ENCODE measurements around the gene CFB. TPM values are rescaled to one million over a fixed set of nuclear protein-coding genes. Genes with fewer than 3 reads are reported as not detected.

Gene CFB
- total and polyA plus RNA-seq, 2 of the 13 experiments (the other 11 are each of a cell fraction or from before 2014, with no cell fraction given) = 171 to 513 TPM

- TF ChIP-seq THYN1 (CRISPR knock-in tag; IDR thresholded peaks at IDR 0.05; ENCODE audit: borderline replicate concordance, low read depth) (no peak), ZNF772 (CRISPR knock-in tag; IDR thresholded peaks at IDR 0.05) (0 out of 2 replicates have a peak, but pooled peaks have one; percentile 41), RBM39 (IDR thresholded peaks at IDR 0.05; ENCODE audit: low read depth, low read length, poor library complexity, severe bottlenecking) (no peak), ZSCAN31 (CRISPR knock-in tag; IDR thresholded peaks at IDR 0.05; ENCODE audit: low read depth) (no peak), MAZ (IDR thresholded peaks at IDR 0.05; ENCODE audit: borderline replicate concordance, low read depth, low read length) (0 out of 2 replicates have a peak, but pooled peaks have one; percentile 34), MAZ (CRISPR knock-in tag; IDR thresholded peaks at IDR 0.05; ENCODE audit: low read depth) (peak; percentile 39; the same call in 1 of the 2 replicates), PAX8 (CRISPR knock-in tag; IDR thresholded peaks at IDR 0.05; ENCODE audit: borderline replicate concordance) (no peak), SIN3B (IDR thresholded peaks at IDR 0.05; ENCODE audit: low read length) (no peak; the same call in 1 of the 2 replicates), MAFK (conservative IDR thresholded peaks at IDR 0.05 in 1 of 2, IDR thresholded peaks at IDR 0.05 in 1 of 2; ENCODE audit: low read length in 2 of 2) (no peak), SSRP1 (CRISPR knock-in tag; IDR thresholded peaks at IDR 0.05) (peak; percentile 91; the same call in 1 of the 2 replicates), ZHX1 (CRISPR knock-in tag; IDR thresholded peaks at IDR 0.05; ENCODE audit: low read depth) (no peak), ZNF646 (CRISPR knock-in tag; IDR thresholded peaks at IDR 0.05) (no peak), MIXL1 (CRISPR knock-in tag; IDR thresholded peaks at IDR 0.05) (no peak), EEA1 (CRISPR knock-in tag; IDR thresholded peaks at IDR 0.05; ENCODE audit: borderline replicate concordance) (no peak), TAF15 (IDR thresholded peaks at IDR 0.05; ENCODE audit: low read depth, low read length, poor library complexity, severe bottlenecking) (no peak), ZNF335 (CRISPR knock-in tag; IDR thresholded peaks at IDR 0.05) (no peak), ZNF788 (CRISPR knock-in tag; IDR thresholded peaks at IDR 0.05; ENCODE audit: borderline replicate concordance) (peak; percentile 20; the same call in 1 of the 2 replicates), SNAI1 (CRISPR knock-in tag; IDR thresholded peaks at IDR 0.05; ENCODE audit: borderline replicate concordance) (no peak), ZNF24 (IDR thresholded peaks at IDR 0.05) (no peak)
These were observed 6.4 kb downstream of the CFB start (continued) for GRCh38 chr6:31952140-31952805.
